Mammary epithelial cell (primary cell): ENCODE data around the gene PRRC2B.
"Not testable (repeated sequence)": the region's sequence is repeated elsewhere in the genome, so short reads cannot be mapped to it uniquely, and the experiment has no call there.

ENCODE experiments used
- CTCF ChIP-seq, 2 donors: IDR thresholded peaks in 1 of 2; conservative IDR thresholded peaks in 1 of 2; 2 replicates each; pipeline ENCODE4 v1.5.1; 2011 to 2012; ENCODE audit warnings: inconsistent platforms in 2 of 2, low read length in 2 of 2, mild to moderate bottlenecking in 2 of 2, control low read depth in 1 of 2, low read depth in 1 of 2; ENCODE audit not compliant: insufficient read depth in 1 of 2; ENCODE audit errors: extremely low read depth in 1 of 2
- EZH2 ChIP-seq: IDR thresholded peaks from 2 replicates; pipeline ENCODE4 v1.6.1; 2012; ENCODE audit warnings: low read length, inconsistent platforms, borderline replicate concordance

GRCh38 chr9:131472085-131472484 is 78.2 kb downstream of the PRRC2B start:
- TF ChIP-seq CTCF (conservative IDR thresholded peaks at IDR 0.05 in 1 of 2, IDR thresholded peaks at IDR 0.05 in 1 of 2; ENCODE audit: extremely low read depth in 1 of 2, insufficient read depth in 1 of 2, low read depth in 1 of 2, low read length in 2 of 2); EZH2: not testable (repeated sequence)
